Left cardiac atrium (tissue), 4 donors: Measurements from ENCODE around the gene GJB2. TPM values are rescaled to one million over a fixed set of nuclear protein-coding genes. Genes with fewer than 3 reads are reported as not detected.

Experiments used
- ATAC-seq, 2 donors: fragments of 200-7000 bp; cut with Tn5 transposase; one replicate each; pipeline ENCODE4 v1.9.1; 2020; ENCODE audit warnings: mild to moderate bottlenecking in 2 of 2, moderate library complexity in 2 of 2
- DNase-seq: peaks from one replicate; pipeline ENCODE4 v3.0.0-alpha.2; 2020
- intact Hi-C, 2 donors: fragments of 100-400 bp; cut with DNase I; formaldehyde crosslinking; loops; one replicate each; pipeline versions ENCODE4 v1.14.1 to v1.15.1; 2022 to 2023
- total RNA-seq, 2 donors: library from RNA; stranded (reverse); fragmentation: NEBNext Ultra II Directional; extraction: Animal tissue kit (Norgen Biotek cat#: 25700); gene quantifications; one replicate each; pipeline ENCODE4 v1.2.1, GENCODE V29; 2021
- donor health status: DM: no; HTN: yes; CAD: no.
- donor health status: DM: no; HTN: yes; CAD: no; lungs with severe emphysema.
- donor health status: DM: yes; HTN: yes; CAD: no.
- donor health status: Dilated cardiomyopathy.

The GJB2 gene
- total RNA-seq, 2 donors from 2014 or later: 0.27 TPM; not detected in 1

GRCh38 chr13:20193907-20194631 lies 1.3 kb upstream of the GJB2 start:
- ATAC-seq: no peak
- intact Hi-C loops: loop anchor here in 1 of 2 donors (10.0 kb wide), 1 partner anchor 731 kb away; no protein-coding TSS in a partner anchor
- DNase-seq: no peak

- ATAC-seq (peak; percentile 20 to 21), DNase-seq (no peak)
- intact Hi-C loops: loop anchor here in 1 of 2 donors (10.0 kb wide), 1 partner anchor 731 kb away; no protein-coding TSS in a partner anchor
Measured at GRCh38 chr13:20193162-20193906, 596 bp upstream of the GJB2 start.

- ATAC-seq (peak; percentile 16 to 48), DNase-seq (no peak)
- intact Hi-C loops: loop anchor here in 1 of 2 donors (10.0 kb wide), 1 partner anchor 733 kb away; no protein-coding TSS in a partner anchor
Measured at GRCh38 chr13:20192158-20192835, 441 bp downstream of the GJB2 start.

- intact Hi-C loops: loop anchor here in 1 of 2 donors (10.0 kb wide), 1 partner anchor 733 kb away; no protein-coding TSS in a partner anchor
- ATAC-seq: peak in 1 of 2 donors; percentile 16
Measured at GRCh38 chr13:20191311-20192157, 1.2 kb downstream of the GJB2 start.

GRCh38 chr13:20190481-20191310 lies 2.0 kb downstream of the GJB2 start:
- ATAC-seq: no peak
- DNase-seq: no peak
- intact Hi-C loops: loop anchor here in 1 of 2 donors (10.0 kb wide), 1 partner anchor 734 kb away; no protein-coding TSS in a partner anchor

More at GRCh38 chr13:20191311-20192157, 1.2 kb downstream of the GJB2 start:
- DNase-seq: no peak

GRCh38 chr13:20190076-20190475 lies 2.7 kb downstream of the GJB2 start:
- intact Hi-C loops: loop anchor here in 1 of 2 donors (10.0 kb wide), 1 partner anchor 735 kb away; no protein-coding TSS in a partner anchor
- ATAC-seq (no peak), DNase-seq (no peak)

GRCh38 chr13:20188667-20189553 lies 3.8 kb downstream of the GJB2 start:
- DNase-seq: no peak
- intact Hi-C loops: no loop called here
- no peak for ATAC-seq

- no peak for DNase-seq
- no peak for ATAC-seq
- intact Hi-C loops: no loop called here
Measured at GRCh38 chr13:20186771-20187170, 6.0 kb downstream of the GJB2 start.

- intact Hi-C loops: no loop called here
- no peak for ATAC-seq
- no peak for DNase-seq
Measured at GRCh38 chr13:20185366-20186056, 7.2 kb downstream of the GJB2 start.

GRCh38 chr13:20182231-20182846 lies 10.4 kb downstream of the GJB2 start:
- no peak for DNase-seq
- intact Hi-C loops: loop anchor here (5.0 kb wide), 2 partner anchors 305 to 740 kb away; no protein-coding TSS in a partner anchor

GRCh38 chr13:20181188-20181587 lies 11.6 kb downstream of the GJB2 start:
- ATAC-seq: no peak

More at GRCh38 chr13:20182231-20182846, 10.4 kb downstream of the GJB2 start:
- ATAC-seq: peak; percentile 82 to 84

GRCh38 chr13:20178156-20178555 lies 14.6 kb downstream of the GJB2 start:
- no peak for DNase-seq
- intact Hi-C loops: no loop called here
- no peak for ATAC-seq

More at GRCh38 chr13:20181188-20181587, 11.6 kb downstream of the GJB2 start:
- intact Hi-C loops: loop anchor here (5.0 kb wide), 2 partner anchors 306 to 741 kb away; no protein-coding TSS in a partner anchor
- no peak for DNase-seq

- no peak for ATAC-seq
Measured at GRCh38 chr13:20177049-20177831, 15.5 kb downstream of the GJB2 start.

GRCh38 chr13:20175907-20176652 lies 16.7 kb downstream of the GJB2 start:
- ATAC-seq (peak in 1 of 2 donors; percentile 37), DNase-seq (no peak)
- intact Hi-C loops: no loop called here

More at GRCh38 chr13:20177049-20177831, 15.5 kb downstream of the GJB2 start:
- intact Hi-C loops: no loop called here
- no peak for DNase-seq
